Left colon (tissue), 2 donors: ENCODE measurements around the gene ZBTB20. TPM values are rescaled to one million over a fixed set of nuclear protein-coding genes. Genes with fewer than 3 reads are reported as not detected.

ENCODE experiments used
- ATAC-seq: fragments of 200-7000 bp; cut with Tn5 transposase; one replicate; pipeline ENCODE4 v1.9.1; 2020; ENCODE audit warnings: mild to moderate bottlenecking, moderate library complexity
- DNase-seq, 2 donors: peaks; one replicate each; pipeline ENCODE4 v3.0.0-alpha.2; 2020
- intact Hi-C, 2 donors: fragments of 100-400 bp; cut with DNase I in 1 of 2; cut with micrococcal nuclease in 1 of 2; formaldehyde crosslinking; loops; one replicate each; pipeline versions ENCODE4 v1.11.2 to v1.14.0; 2022; cut with DNase I, micrococcal nuclease
- total RNA-seq, 2 donors: library from RNA; stranded (reverse); fragmentation: NEBNext Ultra II Directional; extraction: Animal tissue kit (Norgen Biotek cat#: 25700); gene quantifications; one replicate each; pipeline ENCODE4 v1.2.1, GENCODE V29; 2021
- donor health status: DM: no; HTN: no; CAD: no.
- donor health status: DM: yes; HTN: yes; CAD: no.

ZBTB20 gene
- total RNA-seq, 2 donors from 2014 or later: 27.1 to 27.3 TPM

DNA sequence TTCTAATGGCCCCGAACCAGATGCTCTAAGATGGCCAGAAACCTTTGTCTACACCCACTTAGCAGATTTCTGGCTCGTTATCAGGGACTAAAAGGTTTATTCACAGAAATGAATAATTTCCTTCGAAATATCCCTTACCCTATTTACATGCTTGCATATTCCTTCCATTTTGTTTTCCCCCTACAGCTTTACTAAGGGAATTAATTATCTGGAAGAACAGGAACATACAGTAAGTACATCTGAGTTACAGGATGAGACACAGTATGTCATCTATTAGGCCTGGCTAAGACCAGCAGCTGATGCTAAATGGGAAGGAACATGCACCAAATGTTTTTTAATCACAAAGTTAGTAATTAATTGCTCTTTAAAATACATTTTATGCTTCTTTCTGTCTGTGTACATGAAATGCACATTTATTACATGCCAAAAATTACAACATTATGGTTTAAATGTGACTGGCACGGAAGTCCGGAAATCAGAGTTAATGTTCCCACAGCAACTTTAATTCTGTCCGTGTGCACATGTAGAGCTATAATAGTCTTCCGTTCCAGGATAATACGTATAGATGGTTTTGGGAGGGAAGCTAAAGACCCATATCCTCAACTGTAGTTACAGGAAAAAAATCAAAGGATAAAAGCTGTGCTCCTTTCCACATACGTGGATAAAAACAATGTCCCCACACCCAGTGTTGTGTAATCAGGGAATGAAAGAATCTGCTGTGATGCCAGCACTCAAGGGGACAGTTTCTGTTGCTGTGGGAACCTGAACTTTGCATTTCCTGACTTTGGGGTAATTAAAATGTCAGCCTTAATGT is 771.3 kb downstream of the ZBTB20 start:
- intact Hi-C loops: no loop called here
- no peak for ATAC-seq

DNA sequence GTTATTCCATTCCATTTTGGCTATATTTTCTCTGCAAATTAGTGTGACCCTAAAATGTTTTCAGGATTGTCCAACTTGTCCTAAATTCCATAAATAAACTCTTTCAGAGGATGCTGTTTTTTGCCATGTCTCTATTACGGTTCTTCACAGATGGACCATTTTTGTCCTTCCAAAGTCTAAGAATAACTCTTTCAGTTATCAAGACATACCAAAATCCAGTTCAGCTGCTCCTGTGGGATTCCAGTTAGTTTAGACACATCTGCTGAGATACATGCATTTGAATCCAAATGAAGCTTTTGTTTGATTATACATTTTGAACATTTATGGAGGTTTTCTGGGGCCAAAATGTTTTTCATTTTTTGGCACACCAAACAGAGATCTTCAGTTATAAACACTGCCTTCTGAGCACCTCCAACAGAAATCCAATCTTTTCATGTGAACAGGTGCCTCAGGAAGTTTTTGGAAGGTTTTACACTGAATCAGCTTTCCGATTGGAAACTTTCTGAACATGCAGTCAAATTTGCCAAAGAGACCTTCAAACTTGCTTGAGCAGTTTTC is 772.6 kb downstream of the ZBTB20 start:
- ATAC-seq: no peak
- no peak for DNase-seq
- intact Hi-C loops: no loop called here

More for the DNA sequence above, 771.3 kb downstream of the ZBTB20 start:
- DNase-seq: no peak

DNA sequence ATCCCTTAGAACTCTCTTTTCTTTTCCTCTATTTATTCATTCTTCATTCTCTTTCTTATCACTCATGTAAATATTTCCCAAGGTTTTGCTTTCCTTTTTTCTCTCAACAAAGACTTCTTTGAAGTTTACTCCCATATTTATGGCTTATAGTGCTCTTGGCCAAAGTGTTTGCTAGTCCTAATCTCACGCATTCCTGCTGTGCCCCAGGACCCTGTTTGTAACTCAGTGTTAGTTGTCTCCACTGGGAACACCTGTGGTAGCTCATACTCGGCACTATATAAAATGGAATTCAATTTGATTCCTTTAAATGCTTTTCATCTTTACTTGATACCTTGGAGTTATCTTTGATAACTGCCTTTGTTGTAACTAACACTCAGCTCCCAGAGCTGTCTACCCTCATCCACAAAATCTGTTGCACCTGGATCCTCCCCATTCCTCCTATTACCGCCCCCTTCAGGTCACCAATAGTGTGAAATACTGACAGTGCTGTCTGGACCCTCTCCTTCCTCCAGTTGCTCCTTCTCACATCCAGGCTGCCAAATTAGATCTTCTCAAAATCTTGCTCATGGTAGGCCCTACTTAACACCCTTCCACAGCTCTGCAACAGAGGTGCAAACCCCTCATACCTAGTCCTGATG is 776.4 kb downstream of the ZBTB20 start:
- no peak for ATAC-seq
- DNase-seq: no peak
- intact Hi-C loops: no loop called here

DNA sequence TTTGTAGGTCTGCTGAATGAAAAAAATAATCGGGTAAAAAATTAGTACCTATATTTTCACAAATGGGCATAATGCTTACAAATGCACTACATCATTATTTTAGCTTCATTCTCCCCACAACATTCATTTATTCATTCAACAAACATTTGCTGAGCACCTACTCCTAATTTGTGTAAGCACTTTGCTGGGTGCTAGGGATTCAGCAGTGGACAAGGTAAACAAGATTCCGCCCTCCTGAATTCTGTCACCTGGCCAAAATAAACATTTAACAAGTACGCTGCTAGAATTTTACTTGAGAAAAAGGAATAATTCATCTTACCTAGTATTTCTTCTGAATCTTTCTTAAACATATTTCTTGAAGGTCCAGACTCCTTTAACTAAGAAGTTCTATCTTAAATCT is 781.2 kb downstream of the ZBTB20 start:
- no peak for DNase-seq
- intact Hi-C loops: no loop called here
- ATAC-seq: no peak

DNA sequence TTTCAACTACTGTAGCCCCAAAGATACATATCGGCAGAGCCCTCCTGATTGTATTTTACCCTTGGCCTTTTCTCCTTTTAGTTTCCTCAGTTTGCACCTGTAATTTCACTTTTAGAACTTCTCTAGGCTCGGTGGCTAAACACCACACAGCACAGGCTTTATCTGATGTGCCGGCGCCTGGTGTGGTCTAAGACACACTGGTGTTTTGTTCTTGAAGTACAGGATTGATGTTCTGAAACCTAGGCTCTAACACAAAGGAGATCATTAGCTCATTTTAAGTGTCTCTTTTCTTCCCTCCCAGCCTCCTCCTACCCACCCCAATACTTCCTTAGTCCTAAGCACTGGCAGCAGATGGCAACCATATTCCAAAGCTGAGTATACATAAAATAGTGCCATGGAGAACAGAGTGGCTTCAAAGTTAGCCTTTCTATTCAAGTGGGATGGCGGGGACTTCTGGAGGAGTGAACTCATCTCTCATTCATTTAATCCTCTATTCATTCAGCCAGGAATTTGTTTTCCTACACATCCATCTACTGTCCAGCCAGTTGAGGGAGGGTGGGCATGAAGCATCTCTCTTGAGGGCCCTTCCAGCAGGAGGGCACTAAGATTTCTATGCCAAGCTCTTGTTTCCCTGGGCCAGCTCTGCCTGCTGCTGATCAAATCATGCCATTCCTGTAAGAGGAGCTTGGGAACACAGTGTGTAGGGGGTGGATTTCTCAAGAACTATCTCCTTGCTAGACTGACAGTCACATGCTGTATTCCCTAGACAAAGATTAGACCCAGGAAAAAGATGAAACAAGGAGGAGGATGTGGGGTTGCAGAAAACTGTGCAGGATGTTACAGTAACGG is 782.1 kb downstream of the ZBTB20 start:
- intact Hi-C loops: no loop called here
- ATAC-seq (no peak), DNase-seq (no peak)

DNA sequence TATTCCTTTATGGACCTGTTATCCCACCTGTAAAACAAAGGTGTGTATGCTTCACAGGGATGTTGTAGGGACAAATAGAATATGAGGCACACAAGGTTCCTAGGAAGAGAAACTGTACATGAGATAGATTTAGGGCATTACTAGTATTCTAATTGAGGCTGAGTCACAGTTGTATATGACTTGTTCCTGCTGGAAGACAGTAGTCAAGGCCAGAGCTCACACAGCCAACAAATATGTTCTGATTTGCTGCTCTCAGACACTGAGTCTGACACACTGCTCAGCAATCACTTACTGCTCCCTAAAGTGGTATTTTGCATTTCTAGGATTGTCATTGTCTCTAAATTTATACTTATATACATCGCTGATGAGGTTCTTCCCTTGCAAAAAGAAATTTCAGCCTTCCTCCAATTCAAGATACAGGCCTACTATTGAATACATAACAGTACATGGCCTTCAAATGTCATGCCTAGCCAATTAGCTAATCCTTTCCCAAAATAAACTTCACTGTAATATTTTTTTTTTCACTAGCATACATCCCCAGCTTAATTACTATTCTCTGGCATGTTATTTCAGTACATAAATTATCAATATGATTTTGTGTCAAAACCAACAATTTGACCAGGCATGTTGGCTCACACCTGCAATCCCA is 783.4 kb downstream of the ZBTB20 start:
- ATAC-seq: peak; percentile 60
- DNase-seq: no peak
- intact Hi-C loops: no loop called here

DNA sequence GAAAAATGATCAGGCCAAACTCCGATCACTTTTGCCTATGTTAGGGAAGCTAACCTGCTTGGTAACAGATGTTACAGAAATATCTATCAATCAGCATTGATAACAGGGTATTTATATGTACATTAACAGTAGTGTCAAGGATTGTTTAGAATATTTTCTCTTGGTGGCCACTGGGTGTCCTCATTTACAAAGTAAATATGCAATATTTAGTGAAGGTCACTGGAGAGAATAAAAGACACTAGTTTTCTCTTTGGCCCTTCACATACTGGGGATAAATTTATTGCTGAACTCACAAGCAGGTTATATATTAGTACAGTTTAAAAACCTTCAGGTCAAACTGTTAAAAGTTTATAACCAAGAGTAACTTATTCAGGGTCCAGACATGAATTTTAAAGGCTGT is 784.3 kb downstream of the ZBTB20 start:
- ATAC-seq: peak; percentile 51
- intact Hi-C loops: no loop called here
- DNase-seq: no peak

DNA sequence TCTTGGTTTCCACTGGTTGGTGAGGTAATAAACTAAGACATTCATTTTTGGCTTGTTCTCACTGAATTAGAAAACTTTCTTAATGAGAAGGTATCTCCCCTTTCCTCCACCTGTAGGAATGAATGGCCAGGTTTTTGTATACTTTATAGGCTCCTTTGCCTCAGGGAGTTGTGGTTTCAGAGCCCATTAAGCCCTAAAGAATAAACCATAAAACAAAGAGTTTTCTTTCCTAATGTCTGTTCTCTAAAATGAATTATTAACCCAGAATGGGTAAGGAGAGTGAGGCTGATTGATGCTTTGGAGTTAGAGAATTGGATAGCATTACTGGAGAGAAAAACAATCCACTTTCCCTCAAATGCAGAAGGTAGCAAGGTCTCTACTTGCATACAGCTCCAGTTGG is 785.7 kb downstream of the ZBTB20 start:
- DNase-seq (no peak), ATAC-seq (no peak)
- intact Hi-C loops: no loop called here

DNA sequence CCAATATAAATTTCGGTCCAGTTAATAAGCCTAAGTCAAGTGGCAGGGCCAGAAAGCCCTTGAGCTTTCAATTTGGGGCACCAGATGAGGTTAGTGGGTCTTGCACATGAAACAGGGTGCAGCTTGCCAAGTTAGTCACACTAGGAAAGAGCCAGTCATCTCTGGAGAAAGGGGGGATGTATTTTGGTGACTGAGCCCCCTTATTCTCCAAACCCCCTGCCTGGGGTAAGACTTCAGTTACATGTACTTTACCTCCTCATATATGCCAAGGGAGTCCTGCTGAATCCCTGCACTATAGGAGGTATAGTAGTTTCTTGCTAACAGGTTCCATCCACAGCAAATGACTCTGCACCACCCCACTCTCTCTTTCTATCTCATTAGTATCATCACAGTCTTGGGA is 790.6 kb downstream of the ZBTB20 start:
- ATAC-seq (no peak), DNase-seq (no peak)
- intact Hi-C loops: no loop called here

DNA sequence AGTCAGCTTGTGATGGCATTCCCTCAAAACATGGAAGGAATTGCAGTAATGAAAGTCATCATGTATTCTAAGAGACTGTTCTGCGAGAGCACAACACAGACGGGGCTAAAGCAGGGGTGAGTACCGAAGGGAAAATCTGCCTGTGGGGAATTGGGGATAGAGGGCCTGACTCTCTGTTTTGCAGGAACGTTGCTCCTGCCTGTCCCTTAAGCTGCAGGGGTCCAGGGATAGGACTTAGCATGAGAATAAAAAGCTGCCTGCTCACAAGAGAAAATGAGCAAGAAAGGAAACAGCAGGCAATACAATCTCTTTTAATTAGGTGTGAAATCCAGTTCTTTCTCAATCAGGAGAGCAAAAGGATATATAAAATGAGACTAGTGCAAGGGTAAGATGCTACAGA is 791.0 kb downstream of the ZBTB20 start:
- no peak for ATAC-seq
- intact Hi-C loops: no loop called here

DNA sequence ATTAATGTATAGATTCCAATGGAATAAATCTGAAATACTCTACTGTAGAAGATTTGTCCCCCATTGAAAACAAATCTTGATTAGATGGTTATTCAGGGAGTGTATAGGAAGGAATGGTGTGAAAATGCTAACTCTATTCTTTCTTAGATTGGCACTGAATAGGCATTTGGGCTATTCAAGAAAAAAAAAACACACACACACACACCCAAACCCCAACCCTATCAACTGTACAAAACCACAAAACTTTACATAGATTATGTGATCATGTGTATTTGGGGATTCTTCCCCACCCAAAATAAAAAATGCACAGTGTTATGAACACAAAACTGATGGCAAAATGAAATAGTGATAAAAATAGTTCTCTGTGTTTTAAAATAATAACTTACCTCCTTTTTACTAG is 791.4 kb downstream of the ZBTB20 start:
- no peak for ATAC-seq
- DNase-seq: no peak
- intact Hi-C loops: no loop called here

More for the DNA sequence above, 791.0 kb downstream of the ZBTB20 start:
- no peak for DNase-seq

DNA sequence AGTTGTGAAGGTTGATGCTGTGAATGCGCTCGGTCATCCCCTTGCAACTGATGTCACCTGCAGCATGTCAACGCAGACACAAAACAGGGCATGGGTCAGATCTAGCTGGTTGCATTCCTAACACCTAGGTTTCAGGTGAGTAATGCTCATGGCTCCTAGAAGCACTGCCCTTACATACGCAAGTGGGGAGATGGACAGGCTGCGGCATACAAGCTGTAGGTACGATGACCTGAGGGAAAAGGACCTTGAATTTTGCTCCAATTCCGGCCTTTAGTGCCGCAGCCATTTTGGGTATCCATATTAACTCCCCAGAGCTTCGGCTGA is 795.3 kb downstream of the ZBTB20 start:
- DNase-seq (no peak), ATAC-seq (no peak)
- intact Hi-C loops: no loop called here

DNA sequence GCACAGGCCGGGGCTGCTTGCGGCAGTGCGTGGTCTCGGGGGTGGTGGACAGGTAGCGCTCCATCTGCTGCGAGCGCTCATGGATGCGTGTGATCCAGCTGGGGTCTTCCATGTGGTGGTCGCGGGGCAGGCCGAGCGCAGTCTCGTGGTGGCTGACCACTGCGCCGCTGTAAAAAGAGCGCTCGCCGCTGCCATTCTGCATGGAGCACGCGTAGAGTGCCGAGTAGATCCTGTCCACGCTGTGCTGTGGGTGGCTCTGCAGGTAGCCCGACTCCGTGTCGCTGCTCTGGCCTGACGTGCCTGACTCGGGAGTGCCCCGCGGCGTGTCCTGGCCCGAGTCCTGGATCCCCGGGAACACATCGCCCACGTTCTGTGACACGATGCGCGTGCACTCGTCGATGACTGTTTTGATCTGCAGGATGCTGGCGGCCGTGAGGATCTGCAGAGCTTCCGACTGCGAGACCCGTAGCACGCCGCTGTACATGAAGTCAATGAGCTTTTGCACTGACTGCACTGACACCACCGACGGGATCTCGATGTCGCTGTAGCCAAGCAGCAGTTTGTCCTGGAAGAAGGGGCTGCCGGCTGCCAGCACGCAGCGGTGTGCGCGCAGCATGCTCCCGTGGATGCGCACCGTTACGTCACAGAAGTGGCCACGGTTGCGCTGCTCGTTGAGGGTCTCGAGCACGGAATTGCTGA is 795.8 kb downstream of the ZBTB20 start:
- no peak for ATAC-seq
- intact Hi-C loops: no loop called here
- DNase-seq: no peak

DNA sequence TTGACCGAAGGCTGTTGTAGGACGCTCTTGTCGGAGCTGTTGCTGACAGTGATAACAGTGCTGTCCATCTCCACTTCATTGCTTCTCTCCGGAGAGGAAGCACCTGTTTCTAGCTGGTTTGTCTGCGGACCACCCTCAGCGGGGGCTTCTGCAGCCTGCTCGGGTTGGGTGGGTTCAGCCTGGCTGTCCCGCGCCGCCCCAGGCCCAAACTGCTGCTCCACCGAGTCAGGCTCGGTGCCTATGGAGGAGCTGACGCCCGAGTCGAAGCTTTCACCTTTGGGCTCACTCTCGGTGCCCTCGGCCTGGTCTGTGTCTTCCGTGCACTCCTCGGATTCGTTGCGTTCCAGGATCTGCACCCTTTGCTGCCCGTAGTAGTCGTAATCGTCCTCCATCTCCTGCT is 796.4 kb downstream of the ZBTB20 start:
- ATAC-seq: no peak
- intact Hi-C loops: no loop called here

DNA sequence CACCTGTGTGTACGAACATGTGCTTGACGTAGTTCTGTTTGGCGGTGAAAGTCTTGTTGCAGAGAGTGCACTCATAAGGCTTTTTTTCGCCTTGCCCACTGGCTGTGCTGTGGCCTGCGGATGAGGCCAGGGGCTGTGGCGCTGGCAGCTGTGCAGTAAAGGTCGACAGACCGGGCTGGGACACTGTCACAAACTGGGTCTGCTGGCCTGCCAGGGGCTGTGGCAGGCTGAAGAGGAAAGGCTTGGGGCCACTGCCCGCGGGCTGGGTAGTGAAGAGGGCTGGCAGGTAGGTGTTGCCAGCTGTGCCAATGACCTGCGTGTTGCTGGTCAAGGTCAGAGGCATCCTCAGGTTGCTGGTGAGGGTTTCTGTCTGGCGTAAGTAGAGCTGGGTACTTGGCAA is 796.8 kb downstream of the ZBTB20 start:
- DNase-seq (no peak), ATAC-seq (no peak)
- intact Hi-C loops: no loop called here

More for the DNA sequence above, 796.4 kb downstream of the ZBTB20 start:
- no peak for DNase-seq

DNA sequence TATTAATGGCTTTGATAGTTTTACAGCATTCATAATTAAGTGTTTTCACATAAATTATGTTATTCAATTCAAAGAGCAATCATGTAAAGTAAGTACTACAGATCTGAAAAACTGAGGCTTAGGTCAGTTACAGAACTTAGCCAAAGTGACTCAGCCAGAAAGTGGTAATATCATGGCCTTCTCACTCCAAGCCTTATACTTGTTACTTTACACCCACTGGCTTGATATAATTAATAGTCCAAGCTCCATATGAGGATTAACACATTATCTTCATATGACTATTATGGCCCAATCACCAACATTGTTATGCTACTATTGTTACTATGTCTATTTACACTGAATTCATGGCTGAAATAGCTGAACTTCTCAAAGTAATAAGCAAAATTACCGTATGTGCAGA is 802.6 kb downstream of the ZBTB20 start:
- no peak for ATAC-seq
- DNase-seq: no peak
- intact Hi-C loops: no loop called here

DNA sequence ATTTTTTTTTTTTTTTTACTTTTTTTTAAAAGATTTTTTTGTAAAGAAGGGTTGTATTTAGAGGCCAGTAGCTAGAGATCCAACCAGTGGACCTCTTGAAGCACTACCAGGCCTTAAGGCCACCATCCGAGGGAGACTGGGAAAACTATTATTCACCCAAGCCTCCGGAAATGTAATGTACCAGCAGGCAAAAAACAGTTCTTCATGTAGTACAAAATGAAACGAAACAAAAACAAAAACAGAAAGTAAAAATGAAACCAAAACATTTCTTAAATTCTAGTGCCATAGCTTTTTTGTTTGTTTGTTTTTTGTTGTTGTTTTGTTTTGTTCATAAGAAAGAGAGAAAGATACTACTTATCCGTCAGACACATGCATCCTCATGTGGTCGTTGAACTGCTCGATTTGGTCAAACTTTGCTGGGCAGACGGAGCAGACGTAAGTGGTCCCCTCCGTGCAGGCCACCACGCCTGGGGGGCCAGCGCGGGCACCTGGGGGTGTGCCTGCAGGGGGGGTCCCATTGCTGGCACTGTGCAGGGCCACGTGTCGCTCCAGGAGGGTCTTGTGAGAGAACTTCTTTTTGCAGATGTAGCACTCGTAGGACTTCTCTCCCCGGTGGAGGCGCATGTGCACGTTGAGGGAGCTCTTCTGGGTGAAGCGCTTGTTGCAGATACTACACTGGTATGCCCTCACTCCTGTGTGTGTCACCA is 808.3 kb downstream of the ZBTB20 start:
- ATAC-seq: no peak
- DNase-seq: no peak
- intact Hi-C loops: no loop called here

DNA sequence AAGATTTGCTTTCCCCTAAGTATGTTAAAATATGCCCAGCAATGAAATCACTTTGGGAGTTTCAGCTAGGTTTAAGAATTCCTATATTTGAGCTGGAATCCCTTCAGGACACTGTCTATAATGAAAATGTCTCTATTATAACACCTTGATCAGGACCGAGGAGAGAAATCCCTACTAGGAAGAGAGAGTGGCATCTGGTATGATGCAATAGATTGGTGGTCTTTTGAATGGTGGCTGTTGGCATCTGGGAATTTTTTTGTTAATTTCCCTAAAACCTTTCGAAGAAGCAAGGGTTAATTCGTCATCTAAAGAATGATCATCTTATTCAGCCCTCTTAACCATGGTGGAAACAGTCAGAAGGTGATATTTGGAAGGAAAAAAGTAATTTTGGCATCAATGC is 810.2 kb downstream of the ZBTB20 start:
- ATAC-seq (no peak), DNase-seq (no peak)
- intact Hi-C loops: no loop called here
